COR-L47 (cell line): ENCODE results near the gene SYT7.
"Not testable (repeated sequence)": the region's sequence is repeated elsewhere in the genome, so short reads cannot be mapped to it uniquely, and the experiment has no call there.

Experiments used
- DNase-seq: peaks from one replicate; lab custom pipeline; 2025; lab: John Stamatoyannopoulos, UW

The SYT7 gene

DNA sequence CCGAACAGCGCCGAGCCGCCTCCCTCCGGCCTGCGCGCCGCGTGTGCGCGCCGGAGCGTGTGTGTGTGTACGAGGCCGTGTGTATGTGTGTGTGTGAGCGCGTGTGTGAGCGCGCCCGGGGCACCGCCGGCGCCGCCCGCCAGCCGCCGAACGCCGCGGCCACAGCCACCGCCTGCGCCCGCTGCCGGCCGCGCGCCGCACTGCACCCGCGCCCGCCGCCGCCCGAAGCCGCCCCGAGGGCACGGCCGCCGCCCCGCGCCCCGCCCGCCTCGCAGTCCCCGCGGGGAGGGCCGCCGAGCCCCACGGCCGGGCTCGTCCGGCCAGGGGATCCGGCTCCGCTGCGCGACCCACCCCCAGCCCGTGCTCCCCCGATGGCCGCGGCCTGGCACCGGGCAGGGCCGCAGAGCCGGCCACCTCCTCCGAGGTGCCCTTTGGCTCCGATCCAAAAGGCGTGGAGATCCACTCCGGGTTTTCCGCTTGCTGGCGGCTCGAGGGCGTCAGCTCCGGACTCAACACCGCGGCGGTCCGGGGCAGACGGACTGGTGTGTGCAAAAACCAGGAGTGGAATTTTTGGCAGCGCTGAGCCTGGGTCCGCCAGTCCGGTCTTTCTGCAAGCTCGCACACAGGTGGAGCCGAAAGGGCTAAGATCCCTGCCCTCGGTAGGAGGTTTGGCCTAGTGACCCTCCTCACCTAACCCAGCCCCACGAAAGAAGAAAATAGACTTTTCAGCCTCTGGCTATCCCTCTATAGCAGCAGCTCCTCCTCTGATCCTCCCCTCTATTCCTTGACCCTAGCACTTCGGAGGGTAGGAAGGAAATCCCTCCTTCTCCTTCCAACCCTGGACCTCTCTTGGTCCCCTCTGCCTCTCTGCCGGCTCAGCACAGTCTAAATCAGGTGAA is at the start of gene SYT7:
SYT7 (minus strand) TSS at position 47 of the 899 bp plus-strand sequence. CDS start 256 bp downstream, outside the sequence.
- peak; percentile 92 for DNase-seq

- no peak for DNase-seq
Observed at GRCh38 chr11:61630089-61630488, 49.2 kb upstream of the SYT7 start.

GRCh38 chr11:61629082-61629833 is 48.4 kb upstream of the SYT7 start:
- no peak for DNase-seq

GRCh38 chr11:61628662-61628970 is 47.7 kb upstream of the SYT7 start:
- DNase-seq: no peak

DNA sequence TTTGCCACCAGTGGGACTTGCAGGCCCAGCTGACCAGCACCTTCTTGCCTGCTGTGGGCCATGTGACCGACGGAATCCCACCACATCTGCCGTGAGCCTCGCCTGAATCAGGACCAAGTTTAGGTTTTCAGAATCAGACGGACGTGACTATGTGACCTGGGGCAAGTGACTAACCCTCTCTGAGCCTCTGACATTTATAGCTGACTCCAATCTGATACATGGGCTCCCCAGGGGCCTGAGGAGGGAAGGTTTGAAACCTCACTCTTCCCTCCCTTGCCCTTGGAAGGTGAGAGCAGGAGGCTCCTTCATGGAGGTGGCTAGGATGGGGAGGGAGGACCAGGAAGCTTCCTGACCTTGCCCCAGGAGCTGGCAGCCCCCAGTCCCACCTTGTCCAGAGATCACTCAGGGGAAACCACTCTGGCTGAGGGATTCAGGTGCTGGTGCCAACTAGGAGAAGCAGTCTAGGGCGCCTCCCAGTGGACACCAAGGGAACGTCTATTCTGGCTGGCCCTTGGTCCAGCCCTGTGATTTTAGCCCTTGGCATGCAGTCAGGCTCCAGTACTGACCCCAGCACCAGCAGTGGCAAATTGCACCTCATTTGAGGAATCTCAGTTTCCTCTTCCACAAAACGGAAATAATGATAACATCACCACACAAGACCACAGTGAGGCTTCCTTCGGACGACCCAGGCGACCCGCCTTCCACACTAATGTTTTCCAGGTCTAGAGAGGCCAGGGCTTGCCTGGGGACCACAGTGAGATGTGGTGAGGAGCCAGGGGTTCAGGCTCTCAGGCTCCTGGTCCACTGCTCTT is 47.2 kb upstream of the SYT7 start:
- peak; percentile 32 for DNase-seq

- DNase-seq: no peak
Observed at GRCh38 chr11:61626580-61627380, 45.9 kb upstream of the SYT7 start.

- no peak for DNase-seq
Observed at GRCh38 chr11:61625525-61625924, 44.6 kb upstream of the SYT7 start.

GRCh38 chr11:61621917-61622585 is 41.2 kb upstream of the SYT7 start:
- no peak for DNase-seq

DNA sequence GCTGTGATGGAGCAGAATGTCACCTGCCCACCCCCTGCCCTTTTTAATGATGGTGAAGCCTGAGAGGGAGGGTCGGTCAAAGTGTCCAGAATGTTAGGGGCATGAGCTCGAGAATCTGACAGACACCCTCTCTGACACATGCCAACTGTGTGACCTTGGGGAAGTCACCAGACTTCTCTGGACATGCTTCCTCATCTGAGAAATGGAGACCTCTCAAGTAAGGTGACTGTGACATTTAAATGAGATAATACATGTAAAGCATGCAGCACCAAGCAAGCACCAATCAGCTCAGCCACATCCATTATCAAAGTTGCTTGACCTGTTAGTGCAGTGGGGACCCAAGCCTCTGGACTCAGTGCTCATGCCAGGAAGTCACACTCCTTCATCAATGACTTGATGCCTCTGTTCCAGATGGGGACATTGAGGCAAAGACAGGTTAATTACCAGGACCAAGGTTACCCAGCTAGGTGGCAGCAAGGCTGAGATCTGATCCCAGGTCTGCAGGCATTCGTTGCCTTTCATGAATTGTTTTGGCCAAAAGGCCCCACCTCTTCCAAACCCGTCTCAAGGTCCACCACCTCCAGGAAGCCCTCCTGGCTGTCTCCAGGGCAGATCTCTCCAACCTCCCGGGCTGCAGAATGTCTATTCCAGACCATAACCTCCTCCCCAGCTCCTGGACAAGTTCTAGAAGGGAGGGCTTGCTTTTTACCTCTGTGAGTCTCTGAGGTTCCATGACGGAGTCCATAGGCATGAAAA is 38.8 kb upstream of the SYT7 start:
- DNase-seq: no peak

DNA sequence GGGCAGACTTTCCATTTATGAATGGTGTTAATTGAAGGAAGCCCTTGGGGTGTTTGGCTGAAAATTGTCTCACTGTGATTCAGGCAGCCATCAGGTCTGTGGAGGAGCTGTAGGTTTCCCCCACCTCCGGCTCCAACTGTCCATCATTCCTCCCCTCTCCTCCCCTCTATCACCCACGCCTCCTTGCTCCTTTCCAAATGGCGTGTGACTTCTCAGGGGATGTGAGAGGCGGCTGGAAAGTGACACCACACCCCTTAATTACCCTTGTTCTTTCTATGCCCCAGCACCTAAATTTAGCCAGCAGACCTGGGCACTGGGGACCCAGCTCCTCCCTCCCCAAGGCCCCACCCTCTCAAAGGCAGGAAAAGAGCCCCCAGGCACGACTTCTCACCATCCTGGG is 38.1 kb upstream of the SYT7 start:
- DNase-seq: no peak

- DNase-seq: no peak
Observed at GRCh38 chr11:61617515-61617914, 36.6 kb upstream of the SYT7 start.

DNA sequence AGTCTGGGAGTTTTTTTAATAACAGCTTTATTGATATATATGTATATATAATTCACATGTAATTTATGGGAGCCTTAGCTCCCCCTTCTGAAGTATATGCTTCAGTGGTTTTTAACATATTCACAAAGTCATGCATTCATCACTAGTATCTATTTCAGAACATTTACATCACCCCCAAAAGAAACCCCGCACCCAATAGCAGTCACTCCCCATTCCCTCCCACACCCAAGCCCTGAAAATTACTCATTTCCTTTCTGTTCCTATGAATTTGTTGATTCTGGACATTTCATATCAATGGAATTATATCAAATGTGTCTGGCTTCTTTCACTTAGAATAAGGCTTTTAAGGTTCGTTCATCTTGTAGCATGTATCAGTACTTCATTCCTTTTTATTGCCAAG is 35.6 kb upstream of the SYT7 start:
- no peak for DNase-seq

DNA sequence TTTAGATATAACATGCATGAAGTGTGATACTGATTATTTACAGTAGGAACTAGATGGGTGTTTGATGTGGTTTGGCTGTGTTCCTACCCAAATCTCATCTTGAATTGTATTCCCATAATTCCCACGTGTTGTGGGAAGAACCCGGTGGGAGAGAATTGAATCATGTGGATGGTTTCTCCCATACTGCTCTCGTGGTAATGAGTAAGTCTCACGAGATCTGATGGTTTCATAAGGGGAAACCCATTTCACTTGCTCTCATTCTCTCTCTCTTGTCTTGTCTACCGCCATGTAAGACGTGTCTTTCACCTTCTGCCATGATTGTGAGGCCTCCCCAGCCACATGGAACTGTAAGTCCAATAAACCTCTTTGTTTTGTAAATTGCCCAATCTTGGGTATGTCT is 33.9 kb upstream of the SYT7 start:
- DNase-seq: not testable (repeated sequence)

GRCh38 chr11:61613870-61614269 is 33.0 kb upstream of the SYT7 start:
- no peak for DNase-seq

- DNase-seq: no peak
Observed at GRCh38 chr11:61613051-61613450, 32.2 kb upstream of the SYT7 start.

- DNase-seq: no peak
Observed at GRCh38 chr11:61611309-61611708, 30.4 kb upstream of the SYT7 start.

DNA sequence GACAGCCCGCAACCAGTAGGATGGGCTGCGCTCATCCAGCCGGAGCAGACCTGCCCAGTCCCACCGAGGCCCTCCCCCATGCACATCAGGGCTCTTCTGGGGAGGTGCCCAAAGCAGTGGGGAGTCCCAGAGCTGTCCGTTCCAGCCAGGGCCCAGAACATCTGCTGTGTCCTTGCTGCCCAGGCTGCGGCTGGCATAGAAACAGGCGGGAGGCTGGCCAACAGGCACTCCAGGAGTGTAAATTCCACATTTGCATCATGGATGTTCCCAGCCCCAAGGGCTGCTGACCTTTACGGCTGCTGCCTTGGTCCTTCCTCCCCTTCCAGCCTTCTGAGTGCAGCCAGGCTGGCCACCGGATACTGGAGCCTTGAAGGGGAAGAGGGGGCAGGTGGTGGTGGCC is 30.0 kb upstream of the SYT7 start:
- no peak for DNase-seq

DNA sequence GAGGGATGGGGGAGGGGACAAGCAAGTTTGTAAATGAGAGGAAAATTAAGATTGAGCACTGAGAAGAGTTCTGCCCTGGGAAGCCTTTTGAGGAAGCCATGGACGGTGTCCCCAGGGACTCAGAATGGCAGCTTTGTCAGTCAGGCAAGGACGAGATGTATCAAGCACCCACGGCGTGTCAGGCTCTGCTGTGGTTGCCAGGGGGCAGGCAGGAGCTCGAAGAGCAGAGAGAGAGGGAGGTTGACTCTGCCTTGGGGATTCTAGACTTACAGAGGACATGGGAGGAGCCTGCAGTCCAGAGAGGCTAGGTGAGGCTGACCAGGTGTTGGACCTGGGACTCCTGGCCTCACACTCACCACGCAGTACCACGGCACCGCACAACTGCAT is 29.1 kb upstream of the SYT7 start:
- no peak for DNase-seq

- no peak for DNase-seq
Observed at GRCh38 chr11:61609000-61609979, 28.4 kb upstream of the SYT7 start.
